ENCODE measurements around the gene TMPRSS7.
A peak's percentile ranks its signal among the peaks of the same experiment; 100 is the strongest.
"Not testable (repeated sequence)": the region's sequence is repeated elsewhere in the genome, so short reads cannot be mapped to it uniquely, and the experiment has no call there.

TMPRSS7 gene

GRCh38 chr3:112072387-112073060, 38.0 kb downstream of the TMPRSS7 start:
- not testable (repeated sequence) for DNase-seq

- no peak for DNase-seq
Measured at GRCh38 chr3:112074006-112074405, 39.5 kb downstream of the TMPRSS7 start.

- no peak for DNase-seq
Measured at GRCh38 chr3:112074616-112075497, 40.3 kb downstream of the TMPRSS7 start.

GRCh38 chr3:112078125-112079083, 43.9 kb downstream of the TMPRSS7 start:
- no peak for DNase-seq

- no peak for DNase-seq
Measured at GRCh38 chr3:112083239-112083638, 48.7 kb downstream of the TMPRSS7 start.

GRCh38 chr3:112084980-112085705, 50.6 kb downstream of the TMPRSS7 start:
- no peak for DNase-seq

GRCh38 chr3:112085735-112086075, 51.2 kb downstream of the TMPRSS7 start:
- DNase-seq: no peak

GRCh38 chr3:112086076-112086854, 51.7 kb downstream of the TMPRSS7 start, which contains the start of gene C3orf52:
C3orf52 (plus strand) TSS chr3:112086389; CDS start chr3:112086408, 19 bp downstream.
- DNase-seq: no peak

- DNase-seq: no peak
Measured at GRCh38 chr3:112086875-112087524, 52.5 kb downstream of the TMPRSS7 start.

GRCh38 chr3:112087746-112088145, 53.2 kb downstream of the TMPRSS7 start:
- DNase-seq: no peak

GRCh38 chr3:112088944-112089343, 54.4 kb downstream of the TMPRSS7 start:
- no peak for DNase-seq

- peak; percentile 24 for DNase-seq
Measured at GRCh38 chr3:112089956-112090886, 55.7 kb downstream of the TMPRSS7 start.

GRCh38 chr3:112090887-112091586, 56.5 kb downstream of the TMPRSS7 start:
- DNase-seq: no peak

- DNase-seq: no peak
Measured at GRCh38 chr3:112092496-112093179, 58.1 kb downstream of the TMPRSS7 start.

- no peak for DNase-seq
Measured at GRCh38 chr3:112093180-112093522, 58.6 kb downstream of the TMPRSS7 start.

GRCh38 chr3:112095731-112096130, 61.2 kb downstream of the TMPRSS7 start:
- no peak for DNase-seq

GRCh38 chr3:112096176-112096575, 61.6 kb downstream of the TMPRSS7 start:
- DNase-seq: no peak

- DNase-seq: no peak
Measured at GRCh38 chr3:112097378-112097777, 62.8 kb downstream of the TMPRSS7 start.

GRCh38 chr3:112101916-112102315, 67.4 kb downstream of the TMPRSS7 start:
- DNase-seq: no peak

Measured in KG1 (cell line).